HepG2 (cell line): ENCODE measurements around the gene CLDN24.

ENCODE experiments used
- CREM ChIP-seq, 2 experiments: sonication (generic) in 1 of 2; formaldehyde crosslinking in 1 of 2; IDR thresholded peaks; 2 replicates each; pipeline versions ENCODE4 v1.4.0 to v1.6.1; 2016 to 2020; ENCODE audit warnings: antibody characterized with exemption in 1 of 2, mild to moderate bottlenecking in 1 of 2, missing genetic modification reagents in 1 of 2
- CTCF ChIP-seq: sonication (generic); formaldehyde crosslinking; IDR thresholded peaks from 2 replicates; pipeline ENCODE4 v1.5.0; 2020; ENCODE audit warnings: mild to moderate bottlenecking, missing genetic modification reagents, moderate library complexity
- FOXP4 ChIP-seq: sonication (generic); formaldehyde crosslinking; IDR thresholded peaks from 2 replicates; pipeline ENCODE4 v1.4.0; 2020; ENCODE audit warnings: missing genetic modification reagents
- MAZ ChIP-seq, 2 experiments: sonication (generic) in 1 of 2; formaldehyde crosslinking in 1 of 2; IDR thresholded peaks; 2 replicates each; pipeline versions ENCODE4 v1.5.0 to v1.6.1; 2012 to 2020; ENCODE audit warnings: low read depth in 2 of 2, mild to moderate bottlenecking in 2 of 2, borderline replicate concordance in 1 of 2, improper control_type of control experiment in 1 of 2, low read length in 1 of 2, missing genetic modification reagents in 1 of 2, moderate library complexity in 1 of 2
- NFE2L2 ChIP-seq: fragments of 150-350 bp; IDR thresholded peaks from 2 replicates; pipeline ENCODE4 v1.6.1; 2014; ENCODE audit warnings: low read length
- SMARCC2 ChIP-seq: fragments of 450-650 bp; IDR thresholded peaks from 2 replicates; pipeline ENCODE4 v1.6.1; 2017; ENCODE audit warnings: antibody characterized with exemption, mild to moderate bottlenecking
- ZNF282 ChIP-seq: fragments of 450-650 bp; IDR thresholded peaks from 2 replicates; pipeline ENCODE4 v1.6.1; 2018; ENCODE audit not compliant: partially characterized antibody
- TF ChIP-seq, protein P1 (sequence below): sonication (generic); formaldehyde crosslinking; IDR thresholded peaks from 2 replicates; pipeline ENCODE4 v1.4.0; 2020; ENCODE audit warnings: mild to moderate bottlenecking, missing genetic modification reagents

GRCh38 chr4:183350317-183351071 is 28.3 kb upstream of the CLDN24 start:
- TF ChIP-seq SMARCC2 (no peak), NFE2L2 (no peak), CTCF (no peak), FOXP4 (CRISPR knock-in tag) (no peak), MAZ (IDR thresholded peaks at IDR 0.05; ENCODE audit: borderline replicate concordance, low read depth, low read length) (no peak), MAZ (CRISPR knock-in tag; IDR thresholded peaks at IDR 0.05; ENCODE audit: low read depth) (no peak), CREM (IDR thresholded peaks at IDR 0.05) (no peak), CREM (CRISPR knock-in tag; IDR thresholded peaks at IDR 0.05) (no peak), ZNF282 (no peak)
- TF ChIP-seq, protein P1, sequence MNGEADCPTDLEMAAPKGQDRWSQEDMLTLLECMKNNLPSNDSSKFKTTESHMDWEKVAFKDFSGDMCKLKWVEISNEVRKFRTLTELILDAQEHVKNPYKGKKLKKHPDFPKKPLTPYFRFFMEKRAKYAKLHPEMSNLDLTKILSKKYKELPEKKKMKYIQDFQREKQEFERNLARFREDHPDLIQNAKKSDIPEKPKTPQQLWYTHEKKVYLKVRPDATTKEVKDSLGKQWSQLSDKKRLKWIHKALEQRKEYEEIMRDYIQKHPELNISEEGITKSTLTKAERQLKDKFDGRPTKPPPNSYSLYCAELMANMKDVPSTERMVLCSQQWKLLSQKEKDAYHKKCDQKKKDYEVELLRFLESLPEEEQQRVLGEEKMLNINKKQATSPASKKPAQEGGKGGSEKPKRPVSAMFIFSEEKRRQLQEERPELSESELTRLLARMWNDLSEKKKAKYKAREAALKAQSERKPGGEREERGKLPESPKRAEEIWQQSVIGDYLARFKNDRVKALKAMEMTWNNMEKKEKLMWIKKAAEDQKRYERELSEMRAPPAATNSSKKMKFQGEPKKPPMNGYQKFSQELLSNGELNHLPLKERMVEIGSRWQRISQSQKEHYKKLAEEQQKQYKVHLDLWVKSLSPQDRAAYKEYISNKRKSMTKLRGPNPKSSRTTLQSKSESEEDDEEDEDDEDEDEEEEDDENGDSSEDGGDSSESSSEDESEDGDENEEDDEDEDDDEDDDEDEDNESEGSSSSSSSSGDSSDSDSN (CRISPR knock-in tag) = no peak
